ENCODE measurements around the gene GPR135.

DNA sequence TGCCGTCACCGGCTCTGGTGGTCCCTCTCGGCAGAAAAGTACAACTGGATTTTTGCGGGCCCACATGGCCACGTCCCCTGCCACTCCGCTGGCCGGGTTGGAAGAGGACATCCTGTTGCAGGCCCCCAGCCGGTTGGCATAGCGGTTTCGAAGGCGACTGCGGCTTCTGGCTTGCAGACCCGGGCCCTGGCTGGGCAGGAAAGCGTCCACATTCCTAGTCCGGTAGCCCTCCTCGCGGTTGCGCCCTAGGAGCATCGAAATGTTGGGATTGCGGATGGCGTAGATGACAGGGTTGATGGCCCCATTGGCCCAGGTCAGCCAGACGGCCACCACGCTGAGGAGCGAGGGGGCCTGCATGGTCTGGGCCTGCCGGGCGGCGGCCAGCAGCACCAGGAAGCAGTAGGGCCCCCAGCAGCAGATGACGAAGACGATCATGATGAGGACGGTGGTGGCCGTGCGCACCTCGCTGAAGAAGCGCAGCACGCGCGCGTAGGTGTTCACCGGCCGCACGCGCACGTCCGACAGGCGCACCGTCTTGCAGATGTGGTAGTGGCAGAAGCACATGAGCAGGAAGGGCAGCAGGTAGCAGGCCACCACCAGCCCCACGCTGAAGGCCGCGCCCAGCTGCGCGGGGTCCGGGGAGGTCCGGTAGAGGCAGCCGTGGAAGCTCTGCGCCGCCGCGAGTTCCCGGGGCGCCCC lies 1.2 kb downstream of the GPR135 start:
- TF ChIP-seq, protein P1, sequence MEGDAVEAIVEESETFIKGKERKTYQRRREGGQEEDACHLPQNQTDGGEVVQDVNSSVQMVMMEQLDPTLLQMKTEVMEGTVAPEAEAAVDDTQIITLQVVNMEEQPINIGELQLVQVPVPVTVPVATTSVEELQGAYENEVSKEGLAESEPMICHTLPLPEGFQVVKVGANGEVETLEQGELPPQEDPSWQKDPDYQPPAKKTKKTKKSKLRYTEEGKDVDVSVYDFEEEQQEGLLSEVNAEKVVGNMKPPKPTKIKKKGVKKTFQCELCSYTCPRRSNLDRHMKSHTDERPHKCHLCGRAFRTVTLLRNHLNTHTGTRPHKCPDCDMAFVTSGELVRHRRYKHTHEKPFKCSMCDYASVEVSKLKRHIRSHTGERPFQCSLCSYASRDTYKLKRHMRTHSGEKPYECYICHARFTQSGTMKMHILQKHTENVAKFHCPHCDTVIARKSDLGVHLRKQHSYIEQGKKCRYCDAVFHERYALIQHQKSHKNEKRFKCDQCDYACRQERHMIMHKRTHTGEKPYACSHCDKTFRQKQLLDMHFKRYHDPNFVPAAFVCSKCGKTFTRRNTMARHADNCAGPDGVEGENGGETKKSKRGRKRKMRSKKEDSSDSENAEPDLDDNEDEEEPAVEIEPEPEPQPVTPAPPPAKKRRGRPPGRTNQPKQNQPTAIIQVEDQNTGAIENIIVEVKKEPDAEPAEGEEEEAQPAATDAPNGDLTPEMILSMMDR (conservative IDR thresholded peaks at IDR 0.05 in 1 of 2, IDR thresholded peaks at IDR 0.05 in 1 of 2; ENCODE audit: low read depth in 1 of 2, low read length in 2 of 2): no peak
- TF ChIP-seq EZH2 (IDR thresholded peaks at IDR 0.05; ENCODE audit: low read length, missing control alignments): no peak
